H54 (cell line): Measurements from ENCODE around the gene RAP1GAP.
A peak's percentile ranks its signal among the peaks of the same experiment; 100 is the strongest.
"Not testable (repeated sequence)": the region's sequence is repeated elsewhere in the genome, so short reads cannot be mapped to it uniquely, and the experiment has no call there.

Experiments
- DNase-seq: peaks from one replicate; pipeline ENCODE4 v3.0.0; 2011; ENCODE audit warnings: low spot score, mixed read lengths; ENCODE audit not compliant: insufficient read length
- FAIRE-seq: peaks from 3 replicates; lab custom pipeline; 2011; peaks lifted over from hg19 to GRCh38; lab: Jason Lieb, UNC
- POLR2A ChIP-seq: IDR thresholded peaks from 2 replicates; pipeline ENCODE4 v1.6.1; 2011; ENCODE audit warnings: low read depth, mild to moderate bottlenecking, low read length

Gene RAP1GAP

GRCh38 chr1:21567241-21568005 is 101.7 kb downstream of the RAP1GAP start:
- no peak for DNase-seq
- TF ChIP-seq POLR2A = no peak
- FAIRE-seq = no peak

DNA sequence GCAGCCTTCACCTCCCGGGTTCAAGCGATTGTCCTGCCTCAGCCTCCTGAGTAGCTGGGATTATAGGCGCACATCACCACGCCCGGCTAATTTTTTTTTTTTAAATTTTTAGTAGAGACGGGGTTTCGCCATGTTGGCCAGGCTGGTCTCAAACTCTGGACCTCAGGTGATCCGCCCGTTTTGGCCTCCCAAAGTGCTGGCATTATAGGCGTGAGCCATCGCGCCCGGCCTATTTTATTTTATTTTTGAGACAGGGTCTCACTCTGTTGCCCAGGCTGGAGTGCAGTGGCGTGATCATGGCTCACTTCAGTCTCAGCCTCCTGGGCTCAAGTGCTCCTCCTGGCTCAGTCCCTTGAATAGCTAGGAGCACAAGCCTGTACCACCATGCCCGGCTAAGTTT is 102.8 kb downstream of the RAP1GAP start:
- FAIRE-seq, DNase-seq: not testable (repeated sequence)

- TF ChIP-seq POLR2A = no peak
- DNase-seq (no peak), FAIRE-seq (no peak)
Observed at GRCh38 chr1:21565285-21565684, 103.9 kb downstream of the RAP1GAP start.

GRCh38 chr1:21564521-21565095 is 104.5 kb downstream of the RAP1GAP start:
- FAIRE-seq (no peak), DNase-seq (no peak)
- no peak for TF ChIP-seq POLR2A

- DNase-seq (no peak), FAIRE-seq (no peak)
- TF ChIP-seq POLR2A = no peak
Observed at GRCh38 chr1:21563971-21564370, 105.2 kb downstream of the RAP1GAP start.

DNA sequence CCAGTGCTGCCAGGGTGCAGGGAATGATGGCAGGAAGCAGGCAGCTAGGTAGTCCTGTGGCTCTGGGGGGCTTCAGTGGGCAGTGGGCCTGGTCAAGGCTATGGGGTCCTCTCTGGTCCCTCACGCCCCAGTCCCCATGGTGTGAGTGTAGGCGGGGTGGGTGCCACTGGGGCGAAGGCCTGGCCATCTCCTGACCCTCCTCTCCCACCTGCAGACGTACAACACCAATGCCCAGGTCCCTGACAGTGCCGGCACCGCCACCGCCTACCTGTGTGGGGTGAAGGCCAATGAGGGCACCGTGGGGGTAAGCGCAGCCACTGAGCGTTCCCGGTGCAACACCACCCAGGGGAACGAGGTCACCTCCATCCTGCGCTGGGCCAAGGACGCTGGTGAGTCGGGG is 106.3 kb downstream of the RAP1GAP start:
- TF ChIP-seq POLR2A = no peak
- no peak for FAIRE-seq
- DNase-seq = no peak

- FAIRE-seq (no peak), DNase-seq (no peak)
- TF ChIP-seq POLR2A = no peak
Observed at GRCh38 chr1:21560916-21561638, 108.1 kb downstream of the RAP1GAP start.

DNA sequence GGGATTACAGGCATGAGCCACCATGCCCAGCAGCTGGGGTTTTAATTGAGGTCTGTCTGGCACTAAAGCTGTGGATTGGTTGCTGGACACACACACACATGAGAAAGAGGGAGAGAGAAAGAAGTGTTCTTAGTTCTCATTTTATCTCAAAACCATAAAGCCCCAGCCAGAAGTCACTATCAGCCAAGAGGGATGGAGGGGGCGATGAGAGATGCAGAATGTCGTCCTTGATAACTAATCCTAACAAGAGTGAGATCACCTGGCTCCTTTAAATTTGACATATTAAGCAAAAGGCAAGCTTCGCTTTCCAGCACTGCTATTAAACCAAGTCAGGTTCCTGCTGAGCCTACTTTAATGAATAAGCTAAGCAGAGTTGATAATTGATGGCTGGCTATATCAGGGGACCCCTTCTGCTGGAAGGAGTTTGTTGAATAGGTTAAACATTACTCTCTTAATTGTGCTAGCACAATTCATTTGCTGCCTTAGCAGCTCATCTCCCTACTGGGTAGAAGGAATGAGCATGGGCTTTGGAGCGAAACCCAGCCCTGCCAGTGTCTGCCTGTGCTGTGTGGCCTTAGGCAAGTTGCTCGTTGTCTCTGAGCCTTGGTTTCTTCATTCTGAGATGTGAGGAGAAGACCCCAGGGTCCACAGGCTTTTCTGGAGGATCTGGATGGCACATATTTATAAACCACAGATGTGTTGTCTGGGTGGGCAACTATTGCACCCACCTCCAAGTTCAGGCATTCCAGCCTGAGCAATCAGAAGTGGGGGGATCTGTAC is 109.2 kb downstream of the RAP1GAP start:
- TF ChIP-seq POLR2A = no peak
- FAIRE-seq (no peak), DNase-seq (no peak)

DNA sequence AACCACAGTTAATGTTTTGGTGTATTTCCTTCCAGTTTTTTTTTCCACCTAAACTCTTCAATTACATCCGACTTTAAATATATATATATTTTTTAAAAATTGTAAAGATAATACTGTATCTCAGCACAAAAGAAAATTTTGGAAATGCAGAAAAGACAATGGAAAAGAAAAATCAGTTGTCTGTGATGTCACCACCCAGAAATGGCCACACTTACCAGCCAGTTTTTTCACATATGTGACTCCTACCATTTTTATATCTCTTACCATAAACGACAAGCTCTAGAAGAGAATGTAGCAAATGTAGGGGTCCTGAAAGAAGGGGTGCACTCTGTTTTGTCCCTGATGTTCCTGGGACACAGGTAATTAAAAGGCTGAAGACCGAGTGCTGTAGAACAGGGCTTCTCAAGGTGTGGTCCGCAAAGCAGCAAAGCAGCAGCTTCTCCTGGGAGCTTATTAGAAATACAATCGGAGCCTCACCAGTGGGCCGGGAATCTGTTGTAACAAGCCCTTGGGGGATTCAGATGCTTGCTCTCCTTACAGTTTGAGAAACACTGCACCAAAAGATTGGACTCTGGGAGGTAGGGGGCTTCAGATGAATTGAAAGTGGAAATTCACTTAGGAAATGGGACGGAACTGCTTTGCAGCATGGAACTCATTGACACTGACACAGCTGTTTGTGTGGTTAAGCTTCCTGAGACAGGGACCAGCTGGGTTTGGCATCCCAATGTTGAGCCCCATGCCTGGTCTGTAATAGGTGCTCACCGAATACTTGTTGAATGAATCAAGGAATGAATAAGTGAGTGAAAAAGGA is 115.8 kb downstream of the RAP1GAP start:
- no peak for TF ChIP-seq POLR2A
- FAIRE-seq (peak; percentile 71), DNase-seq (peak; percentile 59)

- peak; percentile 35 for DNase-seq
- FAIRE-seq = no peak
- no peak for TF ChIP-seq POLR2A
Observed at GRCh38 chr1:21552715-21553114, 116.4 kb downstream of the RAP1GAP start.

DNA sequence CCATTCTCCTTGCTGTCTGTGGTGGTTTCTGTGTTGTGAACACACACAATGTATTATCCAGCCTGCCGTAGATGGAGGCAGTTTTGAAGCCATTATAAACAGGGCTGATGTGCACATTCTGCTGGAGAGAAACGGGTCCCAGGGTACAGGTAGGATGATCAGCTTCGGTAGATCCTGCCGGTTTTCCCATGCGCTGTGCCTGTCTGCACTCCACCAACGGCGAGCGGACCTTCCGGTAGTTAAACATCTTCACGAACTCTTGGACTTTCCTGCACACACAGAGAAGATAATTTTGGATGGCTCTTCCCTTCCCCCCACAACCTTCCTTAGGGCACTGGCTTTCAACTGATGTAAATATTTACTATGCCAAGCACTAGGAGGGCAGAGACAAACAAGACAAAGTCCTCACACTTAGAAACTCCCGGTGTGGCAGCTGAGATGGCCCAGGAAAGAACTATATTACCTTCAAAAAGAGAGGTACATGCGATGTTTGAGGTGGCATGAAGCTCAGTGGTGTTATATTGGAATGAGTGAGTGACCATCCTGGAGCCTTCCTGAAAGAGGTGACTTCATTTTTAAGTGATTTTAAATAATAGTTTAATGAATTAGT is 118.2 kb downstream of the RAP1GAP start:
- TF ChIP-seq POLR2A = no peak
- DNase-seq (no peak), FAIRE-seq (no peak)

DNA sequence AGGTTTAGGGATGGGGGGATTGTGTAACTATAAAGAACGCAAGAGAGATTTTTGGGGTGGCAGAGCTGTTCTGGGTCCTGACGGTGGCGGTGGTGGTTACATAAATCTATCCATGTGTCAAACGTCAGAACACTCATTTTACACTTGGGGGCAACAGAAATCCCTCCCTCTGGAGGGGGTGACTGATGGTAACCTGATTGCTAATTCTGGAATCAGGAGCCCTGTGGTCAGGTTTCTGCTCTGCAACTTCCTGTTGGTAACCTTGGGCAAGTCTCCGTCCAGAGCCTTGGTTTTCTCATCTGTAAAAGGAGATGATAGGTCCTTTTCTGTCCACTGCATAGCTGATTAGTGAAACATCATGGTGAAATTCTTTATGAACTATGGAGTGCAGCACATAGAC is 119.1 kb downstream of the RAP1GAP start:
- DNase-seq = no peak
- FAIRE-seq = no peak

DNA sequence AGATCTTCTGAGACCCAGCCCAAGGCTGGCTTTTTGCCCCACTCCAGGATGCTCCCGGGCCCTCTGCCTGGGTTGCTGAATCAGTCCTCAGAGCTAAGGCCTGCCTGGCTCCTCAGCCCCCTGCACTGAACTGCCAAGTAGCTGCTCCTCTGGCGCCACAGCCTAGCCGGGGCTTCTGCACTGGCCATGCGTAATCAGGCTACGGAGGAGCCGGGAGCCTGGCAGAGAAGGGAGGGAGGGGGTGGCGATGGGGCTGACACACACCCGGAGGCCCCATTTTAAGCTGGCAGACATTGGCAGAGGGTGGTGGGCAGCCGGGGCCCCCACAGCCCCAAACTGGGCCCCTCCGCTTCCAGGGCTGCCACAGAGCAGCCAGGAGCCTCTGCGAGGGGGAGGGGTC is 121.3 kb downstream of the RAP1GAP start:
- DNase-seq (no peak), FAIRE-seq (no peak)
- TF ChIP-seq POLR2A = no peak

More for the DNA sequence above, 119.1 kb downstream of the RAP1GAP start:
- no peak for TF ChIP-seq POLR2A
